Fibroblast of skin of right biceps (primary cell): ENCODE measurements around the gene SARS2.
"Not testable (repeated sequence)": the region's sequence is repeated elsewhere in the genome, so short reads cannot be mapped to it uniquely, and the experiment has no call there.

Source experiments
- DNase-seq: peaks from one replicate; pipeline ENCODE4 v3.0.0-alpha.2; 2013

SARS2 gene

GRCh38 chr19:38946229-38947010 is 15.9 kb upstream of the SARS2 start:
- no peak for DNase-seq

GRCh38 chr19:38945562-38946228 is 15.1 kb upstream of the SARS2 start:
- no peak for DNase-seq

GRCh38 chr19:38944981-38945506 is 14.5 kb upstream of the SARS2 start:
- peak; percentile 14 for DNase-seq

- no peak for DNase-seq
Observed at GRCh38 chr19:38942471-38943181, 12.1 kb upstream of the SARS2 start.

- no peak for DNase-seq
Observed at GRCh38 chr19:38941979-38942378, 11.4 kb upstream of the SARS2 start.

GRCh38 chr19:38941466-38941865 is 10.9 kb upstream of the SARS2 start:
- not testable (repeated sequence) for DNase-seq

- no peak for DNase-seq
Observed at GRCh38 chr19:38939957-38940356, 9.4 kb upstream of the SARS2 start.

GRCh38 chr19:38933544-38933943 is 3.0 kb upstream of the SARS2 start:
- no peak for DNase-seq

GRCh38 chr19:38932425-38933179 is 2.0 kb upstream of the SARS2 start:
- DNase-seq = peak; percentile 44

- DNase-seq = no peak
Observed at GRCh38 chr19:38931521-38931793, 894 bp upstream of the SARS2 start.

GRCh38 chr19:38930776-38931520 is 385 bp upstream of the SARS2 start, which contains the start of gene MRPS12:
Gene MRPS12, plus strand, starts transcription at chr19:38930944. Its CDS starts 351 bp downstream, at chr19:38931295.
- DNase-seq = peak; percentile 99

- DNase-seq = no peak
Observed at GRCh38 chr19:38928391-38929001, 2.1 kb downstream of the SARS2 start.

GRCh38 chr19:38924388-38924787 is 6.2 kb downstream of the SARS2 start:
- DNase-seq = no peak

- no peak for DNase-seq
Observed at GRCh38 chr19:38922482-38922881, 8.1 kb downstream of the SARS2 start.

GRCh38 chr19:38921420-38922274 is 8.9 kb downstream of the SARS2 start:
- no peak for DNase-seq

- DNase-seq = no peak
Observed at GRCh38 chr19:38920602-38921419, 9.8 kb downstream of the SARS2 start.

- no peak for DNase-seq
Observed at GRCh38 chr19:38919837-38920601, 10.5 kb downstream of the SARS2 start.

GRCh38 chr19:38918526-38918925 is 12.0 kb downstream of the SARS2 start:
- no peak for DNase-seq

GRCh38 chr19:38917921-38918491 is 12.6 kb downstream of the SARS2 start:
- no peak for DNase-seq
